Nephron (organoid): Measurements from ENCODE around the gene INSR.

Experiments used
- H3K27ac Mint-ChIP-seq, 3 experiments: 2 replicates each; pipeline ENCODE4 v1.8.0; 2020; ENCODE audit warnings: mixed read lengths in 3 of 3, mild to moderate bottlenecking in 2 of 3, moderate library complexity in 1 of 3
- H3K27me3 Mint-ChIP-seq: 2 replicates; pipeline ENCODE4 v1.8.0; 2021; ENCODE audit warnings: low read depth, mild to moderate bottlenecking, moderate library complexity, mixed read lengths
- H3K36me3 Mint-ChIP-seq: 2 replicates; pipeline ENCODE4 v1.8.0; 2020; ENCODE audit warnings: low read depth, mixed read lengths
- H3K4me1 Mint-ChIP-seq: 2 replicates; pipeline ENCODE4 v1.8.0; 2020; ENCODE audit warnings: mixed read lengths
- H3K4me3 Mint-ChIP-seq, 3 experiments: 2 replicates each; pipeline ENCODE4 v1.8.0; 2020; ENCODE audit warnings: mild to moderate bottlenecking in 3 of 3, mixed read lengths in 3 of 3, moderate library complexity in 2 of 3
- H3K9me3 Mint-ChIP-seq: 2 replicates; pipeline ENCODE4 v1.8.0; 2020; ENCODE audit warnings: mixed read lengths
- TF ChIP-seq, protein P1 (sequence below), 3 experiments: fragments of 200-600 bp; sonication (generic); IDR thresholded peaks; one replicate each; pipeline ENCODE4 v1.5.0; 2021; ENCODE audit warnings: antibody characterized with exemption in 3 of 3; ENCODE audit not compliant: unreplicated experiment in 3 of 3

The INSR gene

DNA sequence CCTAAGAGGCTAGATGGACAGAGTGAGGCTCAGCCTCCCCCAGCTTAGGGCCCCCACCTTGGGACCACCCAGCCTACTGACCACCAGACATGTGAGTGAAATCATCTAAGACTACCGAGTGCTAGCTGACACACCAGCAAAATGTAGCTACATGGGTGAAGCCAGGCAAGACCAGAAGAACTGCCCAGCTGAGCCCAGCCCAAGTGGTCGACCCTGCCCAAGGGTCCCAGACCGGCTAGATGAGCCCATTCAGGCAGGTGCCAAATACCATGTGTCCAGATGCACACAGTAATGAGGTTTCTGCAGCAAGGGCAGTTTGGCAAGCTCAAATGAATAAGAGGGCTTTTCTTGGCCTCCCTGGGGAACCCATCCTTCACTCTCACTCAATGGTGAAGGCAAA lies 168.1 kb downstream of the INSR start:
- Mint-ChIP-seq H3K4me1 (no peaks in the 10 kb centered on the region), H3K4me3 (no peak overlapping the region), H3K36me3 (peaks cover 76% of the 10 kb centered on the region), H3K27ac (no peak overlapping the region), H3K9me3 (peaks cover 11% of the 10 kb centered on the region), H3K27me3 (no peaks in the 10 kb centered on the region)
- TF ChIP-seq, protein P1, sequence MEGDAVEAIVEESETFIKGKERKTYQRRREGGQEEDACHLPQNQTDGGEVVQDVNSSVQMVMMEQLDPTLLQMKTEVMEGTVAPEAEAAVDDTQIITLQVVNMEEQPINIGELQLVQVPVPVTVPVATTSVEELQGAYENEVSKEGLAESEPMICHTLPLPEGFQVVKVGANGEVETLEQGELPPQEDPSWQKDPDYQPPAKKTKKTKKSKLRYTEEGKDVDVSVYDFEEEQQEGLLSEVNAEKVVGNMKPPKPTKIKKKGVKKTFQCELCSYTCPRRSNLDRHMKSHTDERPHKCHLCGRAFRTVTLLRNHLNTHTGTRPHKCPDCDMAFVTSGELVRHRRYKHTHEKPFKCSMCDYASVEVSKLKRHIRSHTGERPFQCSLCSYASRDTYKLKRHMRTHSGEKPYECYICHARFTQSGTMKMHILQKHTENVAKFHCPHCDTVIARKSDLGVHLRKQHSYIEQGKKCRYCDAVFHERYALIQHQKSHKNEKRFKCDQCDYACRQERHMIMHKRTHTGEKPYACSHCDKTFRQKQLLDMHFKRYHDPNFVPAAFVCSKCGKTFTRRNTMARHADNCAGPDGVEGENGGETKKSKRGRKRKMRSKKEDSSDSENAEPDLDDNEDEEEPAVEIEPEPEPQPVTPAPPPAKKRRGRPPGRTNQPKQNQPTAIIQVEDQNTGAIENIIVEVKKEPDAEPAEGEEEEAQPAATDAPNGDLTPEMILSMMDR (IDR thresholded peaks at IDR 0.05; ENCODE audit: unreplicated experiment in 3 of 3): no peak

DNA sequence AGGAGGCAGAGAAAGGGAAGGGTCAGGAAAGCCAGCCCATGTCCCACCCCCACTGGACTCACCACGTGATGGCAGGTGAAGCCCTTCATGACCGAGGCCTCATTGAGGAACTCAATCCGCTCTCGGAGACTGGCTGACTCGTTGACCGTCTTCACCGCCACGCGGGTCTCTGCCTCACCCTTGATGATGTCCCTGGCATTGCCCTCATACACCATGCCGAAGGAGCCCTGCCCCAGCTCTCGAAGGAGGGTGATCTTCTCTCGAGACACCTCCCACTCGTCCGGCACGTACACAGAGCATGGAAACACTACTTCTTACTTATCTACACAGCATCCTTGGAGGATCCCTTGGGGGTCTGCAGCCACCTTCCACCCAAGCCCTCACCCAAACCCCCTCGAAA lies 169.0 kb downstream of the INSR start:
- TF ChIP-seq, protein P1 (IDR thresholded peaks at IDR 0.05; ENCODE audit: unreplicated experiment in 3 of 3): no peak
- Mint-ChIP-seq H3K4me1 (no peaks in the 10 kb centered on the region), H3K9me3 (peaks cover 11% of the 10 kb centered on the region), H3K27ac (no peak overlapping the region), H3K27me3 (no peaks in the 10 kb centered on the region), H3K4me3 (no peak overlapping the region), H3K36me3 (peaks cover 75% of the 10 kb centered on the region)

GRCh38 chr19:7124782-7125181 lies 169.4 kb downstream of the INSR start:
- TF ChIP-seq, protein P1 (IDR thresholded peaks at IDR 0.05; ENCODE audit: unreplicated experiment in 3 of 3): no peak
- Mint-ChIP-seq H3K4me3 (no peak overlapping the region), H3K27ac (no peak overlapping the region), H3K9me3 (peaks cover 11% of the 10 kb centered on the region), H3K27me3 (no peaks in the 10 kb centered on the region), H3K4me1 (no peaks in the 10 kb centered on the region), H3K36me3 (peaks cover 75% of the 10 kb centered on the region)

DNA sequence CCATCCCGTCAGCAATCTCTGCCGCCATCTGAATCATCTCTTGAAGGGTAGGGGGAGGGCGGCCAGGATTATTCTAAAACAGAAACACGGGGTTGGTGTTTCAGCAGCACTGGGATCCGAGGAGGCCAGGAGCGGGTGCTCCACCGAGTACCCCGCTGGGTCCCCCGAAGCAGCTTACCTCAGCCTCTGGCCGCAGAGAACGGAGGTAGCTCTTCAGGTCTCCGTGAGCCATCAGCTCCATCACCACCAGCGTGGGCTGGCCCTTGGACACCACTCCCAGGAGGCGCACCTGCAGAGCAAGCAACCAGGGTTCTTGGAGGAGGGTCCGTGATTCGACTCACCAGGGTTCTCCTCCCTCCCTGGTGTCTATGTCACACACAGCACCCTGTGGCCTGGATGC lies 171.5 kb downstream of the INSR start:
- peaks cover 11% of the 10 kb centered on the region for H3K9me3 Mint-ChIP-seq
- H3K27me3 Mint-ChIP-seq: no peaks in the 10 kb centered on the region
- peaks cover 69% of the 10 kb centered on the region for H3K36me3 Mint-ChIP-seq
- no peak overlapping the region for H3K4me3 Mint-ChIP-seq
- TF ChIP-seq, protein P1 (IDR thresholded peaks at IDR 0.05; ENCODE audit: unreplicated experiment in 3 of 3): no peak
- no peak overlapping the region for H3K27ac Mint-ChIP-seq
- H3K4me1 Mint-ChIP-seq: no peaks in the 10 kb centered on the region

DNA sequence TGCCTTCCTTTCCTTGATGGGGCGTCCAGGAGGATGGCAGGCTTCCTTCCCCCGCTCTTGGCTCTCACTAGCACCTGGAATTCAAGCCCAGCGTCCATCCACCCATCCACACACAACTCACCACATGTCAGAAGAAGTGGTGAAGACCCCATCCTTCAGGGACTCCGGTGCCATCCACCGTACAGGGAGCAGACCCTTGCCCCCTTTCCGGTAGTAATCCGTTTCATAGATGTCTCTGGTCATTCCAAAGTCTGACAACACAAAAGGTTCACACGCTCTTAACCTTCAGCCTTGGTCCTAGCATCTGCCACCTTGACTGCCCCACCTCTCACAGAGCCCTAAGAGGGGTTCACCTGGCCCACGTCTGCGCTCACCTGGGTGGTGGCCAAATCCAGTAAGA lies 173.7 kb downstream of the INSR start:
- Mint-ChIP-seq H3K4me3 (no peak overlapping the region), H3K4me1 (no peaks in the 10 kb centered on the region), H3K36me3 (peaks cover 67% of the 10 kb centered on the region), H3K9me3 (peaks cover 8% of the 10 kb centered on the region), H3K27me3 (no peaks in the 10 kb centered on the region), H3K27ac (no peak overlapping the region)
- TF ChIP-seq, protein P1 (IDR thresholded peaks at IDR 0.05; ENCODE audit: unreplicated experiment in 3 of 3): no peak

- Mint-ChIP-seq H3K36me3 (peaks cover 65% of the 10 kb centered on the region), H3K4me1 (no peaks in the 10 kb centered on the region), H3K9me3 (peaks cover 1% of the 10 kb centered on the region), H3K4me3 (no peak overlapping the region), H3K27ac (no peak overlapping the region), H3K27me3 (no peaks in the 10 kb centered on the region)
- TF ChIP-seq, protein P1 (IDR thresholded peaks at IDR 0.05; ENCODE audit: unreplicated experiment in 3 of 3): no peak
Observed at GRCh38 chr19:7119582-7119981, 174.6 kb downstream of the INSR start.
